AG04450 (cell line): ENCODE results near the gene ADAMTS3. TPM values are rescaled to one million over a fixed set of nuclear protein-coding genes. Genes with fewer than 3 reads are reported as not detected.

Experiments used
- CTCF ChIA-PET: fragments of 300-600, 350-600 bp; formaldehyde crosslinking; extraction: SDS; loops from one replicate; lab custom pipeline; 2022; ENCODE audit warnings: antibody characterized with exemption, inconsistent platforms; lab: Charles Lee
- POLR2A ChIA-PET: fragments of 350-600 bp; formaldehyde crosslinking; extraction: SDS; loops from one replicate; lab custom pipeline; 2021; ENCODE audit warnings: antibody characterized with exemption, inconsistent platforms; lab: Yijun Ruan, JAX
- DNase-seq: peaks from one replicate; pipeline ENCODE4 v3.0.0-alpha.2; 2011; ENCODE audit warnings: low read depth, low spot score
- H3K27ac ChIP-seq: one replicate; pipeline ENCODE4 v1.5.1; 2012; ENCODE audit warnings: low read depth, low read length, control low read depth
- H3K27me3 ChIP-seq: one replicate; pipeline ENCODE4 v1.6.0; 2012; ENCODE audit warnings: low read length; ENCODE audit not compliant: control insufficient read depth, insufficient read depth
- H3K4me3 ChIP-seq: 2 replicates; pipeline ENCODE4 v1.5.1; 2011; ENCODE audit warnings: mild to moderate bottlenecking, low read depth, low read length, control low read depth
- H3K9me3 ChIP-seq: 2 replicates; pipeline ENCODE4 v1.5.1; 2012; ENCODE audit warnings: low read length; ENCODE audit not compliant: control insufficient read depth, insufficient read depth
- CTCF ChIP-seq: IDR thresholded peaks from 2 replicates; pipeline ENCODE4 v1.5.1; 2011; ENCODE audit warnings: low read depth, low read length, control low read depth, inconsistent platforms
- polyA plus RNA-seq: library from polyadenylated mRNA; depleted of rRNA; stranded (reverse); fragments of >200 nt; gene quantifications from 2 replicates; pipeline ENCODE4 v1.2.3, GENCODE V29; 2011

The ADAMTS3 gene
- polyA plus RNA-seq, 1 experiment = 0.77 TPM

- TF ChIP-seq CTCF = no peak
- CTCF ChIA-PET = interaction anchor here (0.6 to 5.8 kb wide), 5 partner anchors 11 to 155 kb away, joined by 3 to 69 read pairs (median 4); no protein-coding TSS in a partner anchor
Observed at GRCh38 chr4:72313121-72313520, 255.9 kb downstream of the ADAMTS3 start.

GRCh38 chr4:72312032-72312650, 256.9 kb downstream of the ADAMTS3 start:
- H3K27ac ChIP-seq = peak overlapping the region; percentile 62
- H3K9me3 ChIP-seq = no peaks in the 10 kb centered on the region
- POLR2A ChIA-PET = no interaction called here
- no peak overlapping the region for H3K4me3 ChIP-seq
- DNase-seq = peak; percentile 61
- no peaks in the 10 kb centered on the region for H3K27me3 ChIP-seq
- TF ChIP-seq CTCF = no peak
- CTCF ChIA-PET = interaction anchor here (0.6 to 5.8 kb wide), 5 partner anchors 10 to 156 kb away, joined by 3 to 69 read pairs (median 4); no protein-coding TSS in a partner anchor

More at GRCh38 chr4:72313121-72313520, 255.9 kb downstream of the ADAMTS3 start:
- POLR2A ChIA-PET = no interaction called here
- Histone ChIP-seq H3K4me3 (no peak overlapping the region), H3K27me3 (no peaks in the 10 kb centered on the region), H3K9me3 (no peaks in the 10 kb centered on the region), H3K27ac (no peak overlapping the region)
- no peak for DNase-seq

- H3K9me3 ChIP-seq = no peaks in the 10 kb centered on the region
- ChIA-PET POLR2A (interaction anchor here (0.7 kb wide), 1 partner anchor 1367 kb away, joined by 3 read pairs; no protein-coding TSS in a partner anchor), CTCF (interaction anchor here (5.8 kb wide), 1 partner anchor 9 kb away, joined by 69 read pairs; no protein-coding TSS in a partner anchor)
- H3K27me3 ChIP-seq = no peaks in the 10 kb centered on the region
- DNase-seq = no peak
- TF ChIP-seq CTCF = no peak
- H3K4me3 ChIP-seq = no peak overlapping the region
- H3K27ac ChIP-seq = no peak overlapping the region
Observed at GRCh38 chr4:72311291-72311690, 257.7 kb downstream of the ADAMTS3 start.

- POLR2A ChIA-PET = no interaction called here
- no peak for TF ChIP-seq CTCF
- Histone ChIP-seq H3K9me3 (no peaks in the 10 kb centered on the region), H3K4me3 (no peak overlapping the region), H3K27ac (no peak overlapping the region), H3K27me3 (no peaks in the 10 kb centered on the region)
- CTCF ChIA-PET = interaction anchor here (0.7 to 2.3 kb wide), 4 partner anchors 10 to 574 kb away, joined by 3 to 21 read pairs (median 4); no protein-coding TSS in a partner anchor
- no peak for DNase-seq
Observed at GRCh38 chr4:72305620-72306019, 263.4 kb downstream of the ADAMTS3 start.

GRCh38 chr4:72305080-72305479, 263.9 kb downstream of the ADAMTS3 start:
- no peaks in the 10 kb centered on the region for H3K27me3 ChIP-seq
- H3K9me3 ChIP-seq = no peaks in the 10 kb centered on the region
- ChIA-PET CTCF (interaction anchor here (0.7 to 5.3 kb wide), 8 partner anchors 7 to 573 kb away, joined by 3 to 69 read pairs (median 6); no protein-coding TSS in a partner anchor), POLR2A (interaction anchor here (0.6 kb wide), 1 partner anchor 1595 kb away, joined by 5 read pairs; no protein-coding TSS in a partner anchor)
- H3K4me3 ChIP-seq = no peak overlapping the region
- no peak for TF ChIP-seq CTCF
- H3K27ac ChIP-seq = no peak overlapping the region
- no peak for DNase-seq
